Heart right ventricle (tissue), 16 donors: ENCODE measurements around the gene ABCD4. TPM values are rescaled to one million over a fixed set of nuclear protein-coding genes. Genes with fewer than 3 reads are reported as not detected.

Source experiments
- ATAC-seq, 8 donors: fragments of 200-7000 bp; cut with Tn5 transposase; one replicate each; pipeline ENCODE4 v1.9.1; 2020; ENCODE audit warnings: mild to moderate bottlenecking in 8 of 8, moderate library complexity in 8 of 8, moderate number of reproducible peaks in 1 of 8
- DNase-seq, 2 donors: peaks; one replicate each; pipeline ENCODE4 v3.0.0-alpha.2; 2020
- H3K27ac ChIP-seq, 10 donors: fragments of 200-600 bp; sonication (generic) in 2 of 10; one replicate each; pipeline versions ENCODE4 v1.5.0 to v1.8.0; 2020 to 2022; ENCODE audit warnings: mild to moderate bottlenecking in 3 of 10
- H3K27me3 ChIP-seq, 7 donors: fragments of 200-600 bp; one replicate each; pipeline ENCODE4 v1.8.0; 2021 to 2022; ENCODE audit warnings: mild to moderate bottlenecking in 2 of 7
- H3K36me3 ChIP-seq, 9 donors: fragments of 200-600 bp; sonication (generic) in 1 of 9; one replicate each; pipeline versions ENCODE4 v1.5.0 to v1.8.0; 2020 to 2022; ENCODE audit warnings: mild to moderate bottlenecking in 2 of 9
- H3K4me1 ChIP-seq, 9 donors: fragments of 200-600 bp; sonication (generic) in 1 of 9; one replicate each; pipeline versions ENCODE4 v1.5.0 to v1.8.0; 2020 to 2022; ENCODE audit warnings: mild to moderate bottlenecking in 4 of 9
- H3K4me3 ChIP-seq, 10 donors: fragments of 200-600 bp; sonication (generic) in 2 of 10; one replicate each; pipeline versions ENCODE4 v1.5.0 to v1.8.0; 2020 to 2022; ENCODE audit warnings: mild to moderate bottlenecking in 7 of 10, moderate library complexity in 2 of 10
- H3K9me3 ChIP-seq, 11 donors: fragments of 200-600 bp in 10 of 11; sonication (generic) in 2 of 11; one replicate each; pipeline versions ENCODE4 v1.5.0 to v1.8.0; 2013 to 2022; ENCODE audit warnings: mild to moderate bottlenecking in 2 of 11, control low read depth in 1 of 11, moderate library complexity in 1 of 11
- CTCF ChIP-seq, 9 donors: fragments of 200-600 bp; sonication (generic) in 2 of 9; IDR thresholded peaks; one replicate each; pipeline versions ENCODE4 v1.5.0 to v1.8.0; 2021 to 2022; ENCODE audit warnings: antibody characterized with exemption in 9 of 9, mild to moderate bottlenecking in 5 of 9, moderate library complexity in 1 of 9
- WGBS, 2 donors: extraction: QIAGEN DNeasy Blood & Tissue Kit; methylation state at CpG; one replicate each; pipeline ENCODE4 v1.1.7; 2013; ENCODE audit warnings: inconsistent platforms in 1 of 2; 5-methylcytosine and 5-hydroxymethylcytosine counted together
- intact Hi-C, 10 donors: fragments of 100-400 bp; cut with DNase I; formaldehyde crosslinking; loops; one replicate each; pipeline versions ENCODE4 v1.11.1 to v1.14.2; 2022
- polyA plus RNA-seq, 2 donors: library from polyadenylated mRNA; stranded (reverse); fragments of 200-250 nt; gene quantifications; one replicate each; pipeline ENCODE4 v1.2.3, GENCODE V29; 2013
- total RNA-seq, 10 donors: library from RNA; stranded (reverse); fragmentation: NEBNext Ultra II Directional in 3 of 10; extraction: Animal tissue kit (Norgen Biotek cat#: 25700) in 3 of 10; gene quantifications; one replicate each; pipeline versions ENCODE4 v1.2.1 to v1.2.4, GENCODE V29; 2021 to 2023
- donor health status: Arrhythmogenic right ventricular cardiomyopathy.
- donor health status: ischemic (EF 13 %, LVEDD 7.1; RV severe dilation, severe dysfunction).
- donor health status: healthy with polysubstance abuse.
- donor health status: DM: no; HTN: yes; CAD: no.
- donor health status: DM: no; HTN: no; CAD: no.
- donor health status: ischemic (EF 25% LVEDD 6.9; RV normal size, moderate dysfunction).
- donor health status: ischemic (EF 25% LVEDD 5.7; RV mildly dilated, moderate dysfunction).
- donor health status: healthy.
- donor health status: DM: yes; HTN: yes; CAD: no.
- donor health status: Ischemic cardiomyopathy.
- donor health status: ischemic (EF 35%, LVEDD 5.7; RV mildly dilated, moderate dysfunction).
- donor health status: nonischemic (EF 11% LVEDD 7.7; RV severe dilation, severe dysfunction).
- donor health status: DM: yes; HTN: yes; CAD: no.
- donor health status: PGD.
- donor health status: ischemic (EF 29% LVEDD 5.4; RV normal size, mild dysfunction).
- donor health status: nonischemic (EF 23%, LVEDD 6.1; RV moderate dilation, normal function).

The ABCD4 gene
- total and polyA plus RNA-seq, 12 donors = 17.8 to 76.4 (median 22.0) TPM

- intact Hi-C loops = no loop called here
- no peak overlapping the region for H3K27ac ChIP-seq
These were observed 41.4 kb downstream of the ABCD4 start for GRCh38 chr14:74261288-74261687.

GRCh38 chr14:74260525-74261233, 42.1 kb downstream of the ABCD4 start:
- no peaks in the 10 kb centered on the region for H3K9me3 ChIP-seq
- H3K27ac ChIP-seq = no peak overlapping the region
- WGBS, 2 donors = 92 to 94% methylated on average over 29 of the region's 29 CpGs
- H3K36me3 ChIP-seq = no peaks in the 10 kb centered on the region
- DNase-seq (no peak), ATAC-seq (no peak)
- intact Hi-C loops = no loop called here
- H3K4me1 ChIP-seq = peaks cover 0 to 17% (median 13%) of the 10 kb centered on the region in 9 donors
- TF ChIP-seq CTCF (IDR thresholded peaks at IDR 0.05) = no peak
- H3K27me3 ChIP-seq = peaks cover 0 to 20% (median 0%) of the 10 kb centered on the region in 7 donors
- H3K4me3 ChIP-seq = no peak overlapping the region

More at GRCh38 chr14:74261288-74261687, 41.4 kb downstream of the ABCD4 start:
- TF ChIP-seq CTCF (IDR thresholded peaks at IDR 0.05) = no peak
- whole genome bisulfite sequencing, 2 donors = 74 to 85% methylated on average over 4 of the region's 4 CpGs
- Histone ChIP-seq H3K4me3 (no peak overlapping the region), H3K4me1 (peaks cover 0 to 17% (median 13%) of the 10 kb centered on the region in 9 donors), H3K9me3 (no peaks in the 10 kb centered on the region), H3K36me3 (no peaks in the 10 kb centered on the region), H3K27me3 (peaks cover 0 to 20% (median 0%) of the 10 kb centered on the region in 7 donors)
- ATAC-seq (no peak), DNase-seq (no peak)

- H3K4me1 ChIP-seq = peaks cover 0 to 17% (median 13%) of the 10 kb centered on the region in 9 donors
- H3K9me3 ChIP-seq = no peaks in the 10 kb centered on the region
- no peak for TF ChIP-seq CTCF (IDR thresholded peaks at IDR 0.05)
- DNase-seq (no peak), ATAC-seq (no peak)
- H3K27ac ChIP-seq = no peak overlapping the region
- H3K27me3 ChIP-seq = peaks cover 0 to 20% (median 0%) of the 10 kb centered on the region in 7 donors
- no peak overlapping the region for H3K4me3 ChIP-seq
- intact Hi-C loops = loop anchor here in 1 of 10 donors (5.0 kb wide), 1 partner anchor 147 kb away; no protein-coding TSS in a partner anchor
- H3K36me3 ChIP-seq = no peaks in the 10 kb centered on the region
- 95 to 97% methylated on average over 12 of the region's 12 CpGs for WGBS, 2 donors
These were observed 43.2 kb downstream of the ABCD4 start for GRCh38 chr14:74259513-74259912.

GRCh38 chr14:74258764-74259035, 44.0 kb downstream of the ABCD4 start:
- Histone ChIP-seq H3K4me3 (peak overlapping the region in 5 of 10 donors; percentile 62 to 84 (median 73)), H3K27me3 (peaks cover 0 to 20% (median 0%) of the 10 kb centered on the region in 7 donors), H3K36me3 (no peaks in the 10 kb centered on the region), H3K4me1 (peaks cover 0 to 17% (median 13%) of the 10 kb centered on the region in 9 donors), H3K9me3 (no peaks in the 10 kb centered on the region), H3K27ac (no peak overlapping the region)
- intact Hi-C loops = loop anchor here in 1 of 10 donors (5.0 kb wide), 1 partner anchor 146 kb away; no protein-coding TSS in a partner anchor
- DNase-seq (no peak), ATAC-seq (peak in 1 of 8 donors; percentile 6)
- WGBS, 2 donors = 52 to 68% methylated on average over 3 of the region's 3 CpGs
- no peak for TF ChIP-seq CTCF (IDR thresholded peaks at IDR 0.05)
